Hepatocyte (in vitro differentiated cells): ENCODE measurements around the gene PTPRT. TPM values are rescaled to one million over a fixed set of nuclear protein-coding genes. Genes with fewer than 3 reads are reported as not detected.

Experiments used
- DNase-seq: peaks from one replicate; pipeline ENCODE4 v3.0.0-alpha.2; 2016; ENCODE audit warnings: low spot score
- H2AFZ ChIP-seq: fragments of 200-600 bp; sonication (generic); 2 replicates; pipeline ENCODE4 v1.6.0; 2016; ENCODE audit warnings: antibody characterized with exemption, mild to moderate bottlenecking
- H3K27ac ChIP-seq: fragments of 200-600 bp; sonication (generic); 2 replicates; pipeline ENCODE4 v1.5.1; 2016; ENCODE audit warnings: mild to moderate bottlenecking
- H3K27me3 ChIP-seq: fragments of 200-600 bp; sonication (generic); 2 replicates; pipeline ENCODE4 v1.6.1; 2016
- H3K36me3 ChIP-seq: fragments of 200-600 bp; sonication (generic); replicated peaks from 2 replicates; pipeline ENCODE4 v1.5.1; 2016; ENCODE audit warnings: low read depth; ENCODE audit not compliant: insufficient read depth
- H3K4me1 ChIP-seq: fragments of 200-600 bp; sonication (generic); 2 replicates; pipeline ENCODE4 v1.5.1; 2016; ENCODE audit warnings: mild to moderate bottlenecking, moderate library complexity; ENCODE audit not compliant: insufficient read depth
- H3K4me2 ChIP-seq: fragments of 200-600 bp; sonication (generic); 2 replicates; pipeline ENCODE4 v1.6.0; 2016
- H3K4me3 ChIP-seq: fragments of 200-600 bp; sonication (generic); 2 replicates; pipeline ENCODE4 v1.5.1; 2016; ENCODE audit warnings: mild to moderate bottlenecking
- H3K79me2 ChIP-seq: fragments of 200-600 bp; sonication (generic); 2 replicates; pipeline ENCODE4 v1.6.0; 2017; ENCODE audit warnings: mild to moderate bottlenecking
- H3K9me2 ChIP-seq: fragments of 200-600 bp; sonication (generic); replicated peaks from 2 replicates; pipeline ENCODE4 v1.6.0; 2017; ENCODE audit warnings: mild to moderate bottlenecking; ENCODE audit not compliant: insufficient read depth
- H3K9me3 ChIP-seq: fragments of 200-600 bp; sonication (generic); 2 replicates; pipeline ENCODE4 v1.5.1; 2016; ENCODE audit warnings: low read depth, mild to moderate bottlenecking
- H4K20me1 ChIP-seq: fragments of 200-600 bp; sonication (generic); 2 replicates; pipeline ENCODE4 v1.6.0; 2016; ENCODE audit warnings: mild to moderate bottlenecking; ENCODE audit not compliant: insufficient read depth, poor library complexity, severe bottlenecking
- CTCF ChIP-seq: fragments of 200-600 bp; sonication (generic); IDR thresholded peaks from 2 replicates; pipeline ENCODE4 v1.5.1; 2016; ENCODE audit warnings: antibody characterized with exemption, mild to moderate bottlenecking; ENCODE audit not compliant: poor library complexity
- EZH2 ChIP-seq: fragments of 200-600 bp; sonication (generic); IDR thresholded peaks from 2 replicates; pipeline ENCODE4 v1.6.1; 2016; ENCODE audit warnings: antibody characterized with exemption, mild to moderate bottlenecking, borderline replicate concordance
- EZH2phosphoT487 ChIP-seq: fragments of 200-600 bp; sonication (generic); IDR thresholded peaks from one replicate; pipeline ENCODE4 v1.6.1; 2018; ENCODE audit warnings: antibody characterized with exemption, mild to moderate bottlenecking, low read depth, moderate library complexity; ENCODE audit not compliant: unreplicated experiment, severe bottlenecking
- WGBS: methylation state at CpG from one replicate; pipeline ENCODE4 v1.1.6; 2016; ENCODE audit warnings: low lambda C conversion rate; ENCODE audit errors: missing lambda C conversion rate; 5-methylcytosine and 5-hydroxymethylcytosine counted together
- polyA plus RNA-seq: library from polyadenylated mRNA; unstranded; fragments of >200 nt; fragmentation: Nextera tagmentation; extraction: Ambion mirVana; gene quantifications from 2 replicates; pipeline ENCODE4 v1.2.1, GENCODE V29; 2016
- total RNA-seq: library from RNA; depleted of rRNA; stranded (reverse); fragments of >200 nt; gene quantifications from 2 replicates; pipeline ENCODE4 v1.2.3, GENCODE V29; 2014

The PTPRT gene
- total and polyA plus RNA-seq, 2 experiments from 2014 or later = 0.47 to 0.83 TPM

DNA sequence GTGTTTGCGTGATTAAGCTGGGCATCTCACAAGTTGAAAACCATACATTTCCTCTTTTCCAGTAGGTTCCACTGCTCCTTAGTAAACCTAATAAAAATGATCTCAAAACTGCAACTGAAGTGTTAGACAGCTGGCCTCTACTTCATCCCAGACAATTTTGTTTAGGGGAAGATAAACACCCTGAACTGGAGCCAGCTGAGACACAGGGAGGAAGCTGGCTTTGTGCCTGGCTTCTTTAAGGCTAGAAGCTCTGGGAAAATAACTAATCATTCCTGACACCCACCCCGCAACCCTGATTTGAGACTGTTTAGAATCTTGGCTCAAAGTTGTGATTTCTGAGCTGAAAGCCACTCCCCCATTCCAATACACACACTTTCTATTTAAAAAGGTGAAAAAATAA lies 11.6 kb downstream of the PTPRT start:
- TF ChIP-seq EZH2 (no peak), EZH2phosphoT487 (no peak), CTCF (no peak)
- H2AFZ ChIP-seq = no peak overlapping the region
- H3K4me1 ChIP-seq = peaks cover 4% of the 10 kb centered on the region
- no peaks in the 10 kb centered on the region for H3K9me3 ChIP-seq
- no peaks in the 10 kb centered on the region for H4K20me1 ChIP-seq
- no peaks in the 10 kb centered on the region for H3K9me2 ChIP-seq
- no peak overlapping the region for H3K27ac ChIP-seq
- no peak overlapping the region for H3K4me2 ChIP-seq
- H3K27me3 ChIP-seq = no peaks in the 10 kb centered on the region
- WGBS = 45% methylated on average over 2 of the region's 2 CpGs
- no peaks in the 10 kb centered on the region for H3K79me2 ChIP-seq
- H3K4me3 ChIP-seq = no peak overlapping the region
- no peak for DNase-seq
- H3K36me3 ChIP-seq = no peaks in the 10 kb centered on the region

- Histone ChIP-seq H3K36me3 (no peaks in the 10 kb centered on the region), H3K9me2 (no peaks in the 10 kb centered on the region), H3K4me1 (peaks cover 6% of the 10 kb centered on the region), H3K9me3 (no peaks in the 10 kb centered on the region), H3K27ac (no peak overlapping the region), H3K4me3 (no peak overlapping the region), H3K4me2 (no peak overlapping the region), H2AFZ (no peak overlapping the region), H3K79me2 (no peaks in the 10 kb centered on the region), H3K27me3 (no peaks in the 10 kb centered on the region), H4K20me1 (no peaks in the 10 kb centered on the region)
- DNase-seq = no peak
- 83% methylated on average over 2 of the region's 2 CpGs for WGBS
- no peak for TF ChIP-seq EZH2phosphoT487
- TF ChIP-seq EZH2 = no peak
- no peak for TF ChIP-seq CTCF
Observed at GRCh38 chr20:43176726-43177125, 13.0 kb downstream of the PTPRT start.

DNA sequence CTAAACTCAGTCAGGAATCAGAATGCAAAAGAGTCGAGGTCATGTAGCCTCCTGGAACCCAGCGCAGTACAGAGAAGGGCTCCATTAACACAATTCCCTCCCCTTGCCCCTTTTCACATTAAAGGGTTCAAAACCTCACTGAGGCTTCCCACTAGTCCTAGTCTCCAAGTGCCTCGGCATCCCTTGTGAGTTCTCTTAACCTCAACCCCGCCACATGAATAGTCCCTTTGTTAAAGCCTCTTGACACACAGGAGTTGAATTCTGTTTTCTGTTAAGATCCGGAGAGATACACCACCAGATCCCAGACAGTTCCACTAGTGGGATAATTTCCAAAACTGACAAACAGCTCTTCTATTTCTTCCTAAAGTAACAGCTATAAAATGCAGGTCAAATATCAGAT lies 17.8 kb downstream of the PTPRT start:
- H3K27ac ChIP-seq = no peak overlapping the region
- H3K4me1 ChIP-seq = peaks cover 6% of the 10 kb centered on the region
- H3K9me2 ChIP-seq = no peaks in the 10 kb centered on the region
- 76% methylated on average over 5 of the region's 5 CpGs for WGBS
- DNase-seq = no peak
- no peak overlapping the region for H2AFZ ChIP-seq
- H3K27me3 ChIP-seq = no peaks in the 10 kb centered on the region
- no peaks in the 10 kb centered on the region for H4K20me1 ChIP-seq
- no peaks in the 10 kb centered on the region for H3K9me3 ChIP-seq
- TF ChIP-seq EZH2phosphoT487 (no peak), EZH2 (no peak), CTCF (no peak)
- no peaks in the 10 kb centered on the region for H3K36me3 ChIP-seq
- no peak overlapping the region for H3K4me2 ChIP-seq
- no peak overlapping the region for H3K4me3 ChIP-seq
- H3K79me2 ChIP-seq = no peaks in the 10 kb centered on the region

- H3K9me3 ChIP-seq = no peaks in the 10 kb centered on the region
- no peak overlapping the region for H3K4me2 ChIP-seq
- H2AFZ ChIP-seq = no peak overlapping the region
- H3K4me3 ChIP-seq = no peak overlapping the region
- no peak for DNase-seq
- H3K36me3 ChIP-seq = no peaks in the 10 kb centered on the region
- no peaks in the 10 kb centered on the region for H3K79me2 ChIP-seq
- H3K9me2 ChIP-seq = no peaks in the 10 kb centered on the region
- peaks cover 6% of the 10 kb centered on the region for H3K4me1 ChIP-seq
- 76% methylated on average over 4 of the region's 4 CpGs for WGBS
- no peaks in the 10 kb centered on the region for H4K20me1 ChIP-seq
- TF ChIP-seq EZH2 (no peak), CTCF (no peak), EZH2phosphoT487 (no peak)
- no peak overlapping the region for H3K27ac ChIP-seq
- H3K27me3 ChIP-seq = no peaks in the 10 kb centered on the region
Observed at GRCh38 chr20:43170771-43171170, 18.9 kb downstream of the PTPRT start.
